ENCODE data around the gene STAT3. TPM values are rescaled to one million over a fixed set of nuclear protein-coding genes. Genes with fewer than 3 reads are reported as not detected.

The STAT3 gene
- polyA plus RNA-seq, 2 of the 4 experiments (the other 2 are of a cell fraction) = 72.8 to 97.8 TPM

DNA sequence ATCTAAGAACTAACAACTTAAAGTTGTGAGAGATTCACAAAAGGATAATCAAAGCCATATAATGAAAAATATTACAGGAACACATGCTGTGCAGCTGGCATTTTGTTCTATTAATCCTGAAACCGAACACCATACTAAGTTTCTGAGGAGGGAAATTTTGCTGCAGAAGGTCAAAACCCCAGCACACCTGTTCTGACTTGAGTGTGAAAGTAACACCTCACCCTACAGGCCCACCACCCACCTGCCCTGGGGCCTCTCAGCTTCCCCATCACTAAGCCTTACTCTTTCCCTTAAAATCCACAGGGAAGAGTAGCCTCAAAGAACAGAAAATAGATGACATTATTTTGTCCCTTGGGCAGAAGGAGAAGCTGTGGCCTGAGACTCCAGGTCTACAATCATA, 55.2 kb downstream of the STAT3 start:
- ATAC-seq = no peak

DNA sequence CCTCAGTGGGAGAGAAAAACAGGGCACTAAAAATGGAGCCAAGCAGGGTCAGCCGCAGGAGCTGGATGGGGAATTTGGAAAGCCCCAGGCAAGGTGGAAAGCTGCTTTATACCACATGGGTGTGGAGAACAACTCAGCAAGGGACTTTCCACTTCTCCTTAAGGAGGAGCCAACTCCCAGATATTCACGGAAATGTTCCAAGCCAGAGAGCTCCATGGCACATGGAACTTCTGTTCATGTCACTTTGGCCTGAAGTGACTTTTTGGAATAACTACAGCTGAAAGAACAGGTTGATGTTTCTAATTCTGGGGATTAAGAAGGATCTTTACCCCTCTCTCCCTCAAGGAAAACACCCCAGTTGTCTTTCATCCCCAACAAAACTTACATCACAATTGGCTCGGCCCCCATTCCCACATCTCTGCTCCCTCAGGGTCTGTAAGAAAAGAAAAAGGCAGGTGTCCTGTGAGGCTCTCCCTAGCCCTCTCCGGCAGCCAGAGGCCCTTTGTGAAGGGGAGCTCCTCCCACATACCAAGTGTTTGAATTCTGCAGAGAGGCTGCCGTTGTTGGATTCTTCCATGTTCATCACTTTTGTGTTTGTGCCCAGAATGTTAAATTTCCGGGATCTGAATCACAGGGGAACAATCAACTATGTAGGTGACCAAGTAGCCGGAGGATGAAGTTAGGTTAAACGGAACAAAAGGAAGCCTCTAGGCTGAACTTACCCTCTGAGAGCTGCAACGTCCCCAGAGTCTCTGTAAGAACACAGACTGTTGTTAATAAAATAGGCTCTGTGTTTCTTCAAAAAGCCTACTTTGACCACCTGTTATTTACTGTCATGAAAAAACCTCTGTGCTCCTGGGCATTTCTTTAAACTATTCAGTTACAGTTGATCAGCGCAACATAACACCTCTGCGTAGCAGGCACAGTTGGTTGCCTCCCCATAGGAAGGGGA, 58.9 kb downstream of the STAT3 start:
- Histone ChIP-seq H3K4me1 (peaks cover 57% of the 10 kb centered on the region), H3K4me3 (peak overlapping the region; percentile 9; the same call in 1 of the 3 replicates), H3K9me3 (no peaks in the 10 kb centered on the region), H3K4me2 (peak overlapping the region; percentile 74), H3K27ac (peak overlapping the region; percentile 86 to 89)
- CTCF ChIA-PET = interaction anchor here (0.6 to 31.0 kb wide), 14 partner anchors 11 to 207 kb away, joined by 3 to 1360 read pairs (median 4); partner anchors contain the start of genes CAVIN1, NAGLU and STAT3
- WGBS (ENCODE audit: missing lambda C conversion rate) = 10% methylated on average over 11 of the region's 11 CpGs
- ATAC-seq (peak; percentile 75 to 79), DNase-seq (ENCODE audit: low read depth in 1 of 2, low spot score in 1 of 2) (peak; percentile 95 to 98), FAIRE-seq (peak; percentile 100)
- POLR2A ChIA-PET = interaction anchor here (0.7 to 2.1 kb wide), 7 partner anchors 50 to 188 kb away, joined by 3 to 16 read pairs (median 6); partner anchors contain the start of genes CAVIN1 and STAT3
- TF ChIP-seq RFX5 (IDR thresholded peaks at IDR 0.05) (no peak), BHLHE40 (IDR thresholded peaks at IDR 0.05; ENCODE audit: low read depth, low read length) (no peak), MYC (IDR thresholded peaks at IDR 0.05; ENCODE audit: borderline replicate concordance, low read length) (peak; percentile 57; the same call in 1 of the 2 replicates), NR3C1 (IDR thresholded peaks at IDR 0.05) (no peak), CBX2 (IDR thresholded peaks at IDR 0.05; ENCODE audit: borderline replicate concordance, low read depth) (no peak), MAFK (IDR thresholded peaks at IDR 0.05; ENCODE audit: partially characterized antibody) (no peak), ZFP36 (IDR thresholded peaks at IDR 0.05; ENCODE audit: borderline replicate concordance, partially characterized antibody) (no peak), PBX3 (IDR thresholded peaks at IDR 0.05) (0 out of 2 replicates have a peak, but pooled peaks have one; percentile 43), CHD2 (IDR thresholded peaks at IDR 0.05; ENCODE audit: low read length, partially characterized antibody) (no peak), BCL3 (IDR thresholded peaks at IDR 0.05) (peak; percentile 45; the same call in 1 of the 3 replicates), NFE2L2 (conservative IDR thresholded peaks at IDR 0.05; ENCODE audit: low read length) (no peak), MAX (IDR thresholded peaks at IDR 0.05) (peak; percentile 95), ZSCAN20 (CRISPR knock-in tag; IDR thresholded peaks at IDR 0.05) (no peak), HOXB13 (CRISPR knock-in tag; IDR thresholded peaks at IDR 0.05; ENCODE audit: low read depth) (peak; percentile 79; the same call in 1 of the 2 replicates), HOXA7 (CRISPR knock-in tag; IDR thresholded peaks at IDR 0.05) (0 out of 2 replicates have a peak, but pooled peaks have one; percentile 8), HES2 (IDR thresholded peaks at IDR 0.05) (no peak)

More for the DNA sequence above, 55.2 kb downstream of the STAT3 start:
- peaks cover 22% of the 10 kb centered on the region for H3K4me1 ChIP-seq
- ChIA-PET CTCF (interaction anchor here (0.8 to 31.0 kb wide), 9 partner anchors 9 to 194 kb away, joined by 3 to 1360 read pairs (median 6); partner anchors contain the start of gene STAT3), POLR2A (no interaction called here)
- H3K27ac ChIP-seq = peak overlapping the region in 1 of 2 experiments; percentile 22; a peak in 2 of 6 replicates
- DNase-seq (ENCODE audit: low read depth in 1 of 2, low spot score in 1 of 2) = no peak
- no peak for FAIRE-seq
- H3K4me2 ChIP-seq = no peak overlapping the region
- no peaks in the 10 kb centered on the region for H3K9me3 ChIP-seq
- no peak for TF ChIP-seq HOXB5 (CRISPR knock-in tag; IDR thresholded peaks at IDR 0.05)
- TF ChIP-seq CHD2 (IDR thresholded peaks at IDR 0.05; ENCODE audit: low read length, partially characterized antibody) = no peak
- no peak for TF ChIP-seq REST (IDR thresholded peaks at IDR 0.05)
- no peak for TF ChIP-seq PBX3 (IDR thresholded peaks at IDR 0.05)
- no peak for TF ChIP-seq MYC (IDR thresholded peaks at IDR 0.05; ENCODE audit: borderline replicate concordance, low read length)
- WGBS (ENCODE audit: missing lambda C conversion rate) = 90% methylated on average over 1 of the region's 1 CpG
- no peak overlapping the region for H3K4me3 ChIP-seq
